Smooth muscle cell (in vitro differentiated cells): ENCODE measurements around the gene DCPS. TPM values are rescaled to one million over a fixed set of nuclear protein-coding genes. Genes with fewer than 3 reads are reported as not detected.
"Not testable (repeated sequence)": the region's sequence is repeated elsewhere in the genome, so short reads cannot be mapped to it uniquely, and the experiment has no call there.

Experiments used
- DNase-seq: peaks from one replicate; lab custom pipeline; 2025; ENCODE audit not compliant: unreplicated experiment; lab: John Stamatoyannopoulos, UW
- H2AFZ ChIP-seq: fragments of 200-600 bp; sonication (generic); 2 replicates; pipeline ENCODE4 v1.6.0; 2016; ENCODE audit warnings: antibody characterized with exemption, low read depth, mild to moderate bottlenecking
- H3F3A ChIP-seq: fragments of 200-600 bp; sonication (generic); 2 replicates; pipeline ENCODE4 v1.6.0; 2017; ENCODE audit warnings: antibody characterized with exemption, low read depth
- H3K27ac ChIP-seq: fragments of 200-600 bp; sonication (generic); 2 replicates; pipeline ENCODE4 v1.5.1; 2016; ENCODE audit warnings: low read depth, mild to moderate bottlenecking
- H3K27me3 ChIP-seq: fragments of 200-600 bp; sonication (generic); 2 replicates; pipeline ENCODE4 v1.6.1; 2016; ENCODE audit warnings: low read depth, mild to moderate bottlenecking
- H3K36me3 ChIP-seq: fragments of 200-600 bp; sonication (generic); 2 replicates; pipeline ENCODE4 v1.5.1; 2016; ENCODE audit warnings: low read depth
- H3K4me1 ChIP-seq: fragments of 200-600 bp; sonication (generic); 2 replicates; pipeline ENCODE4 v1.5.1; 2016; ENCODE audit warnings: low read depth
- H3K4me2 ChIP-seq: fragments of 200-600 bp; sonication (generic); 2 replicates; pipeline ENCODE4 v1.6.0; 2016; ENCODE audit warnings: mild to moderate bottlenecking
- H3K4me3 ChIP-seq: fragments of 200-600 bp; sonication (generic); 2 replicates; pipeline ENCODE4 v1.5.1; 2016; ENCODE audit warnings: mild to moderate bottlenecking
- H3K79me2 ChIP-seq: fragments of 200-600 bp; sonication (generic); 2 replicates; pipeline ENCODE4 v1.6.0; 2016; ENCODE audit warnings: low read depth, mild to moderate bottlenecking
- H3K9ac ChIP-seq: fragments of 200-600 bp; sonication (generic); 2 replicates; pipeline ENCODE4 v1.6.0; 2016; ENCODE audit warnings: low read depth
- H3K9me3 ChIP-seq: fragments of 200-600 bp; sonication (generic); replicated peaks from 2 replicates; pipeline ENCODE4 v1.5.1; 2016; ENCODE audit warnings: low read depth
- H4K20me1 ChIP-seq: fragments of 200-600 bp; sonication (generic); 2 replicates; pipeline ENCODE4 v1.6.0; 2016; ENCODE audit warnings: low read depth
- CTCF ChIP-seq: fragments of 200-600 bp; sonication (generic); IDR thresholded peaks from 2 replicates; pipeline ENCODE4 v1.5.1; 2017; ENCODE audit warnings: borderline replicate concordance, mild to moderate bottlenecking, antibody characterized with exemption; ENCODE audit not compliant: insufficient read depth, poor library complexity, severe bottlenecking
- WGBS: methylation state at CpG from one replicate; pipeline ENCODE4 v1.1.7; 2016; ENCODE audit warnings: low lambda C conversion rate; 5-methylcytosine and 5-hydroxymethylcytosine counted together
- polyA plus RNA-seq: library from polyadenylated mRNA; unstranded; fragments of >200 nt; fragmentation: Nextera tagmentation; extraction: Ambion mirVana; gene quantifications from 2 replicates; pipeline ENCODE4 v1.2.1, GENCODE V29; 2016
- total RNA-seq: library from RNA; depleted of rRNA; stranded (reverse); fragments of >200 nt; gene quantifications from 2 replicates; pipeline ENCODE4 v1.2.3, GENCODE V29; 2014

DCPS gene
- total and polyA plus RNA-seq, 2 experiments from 2014 or later = 19.0 to 25.4 TPM

DNA sequence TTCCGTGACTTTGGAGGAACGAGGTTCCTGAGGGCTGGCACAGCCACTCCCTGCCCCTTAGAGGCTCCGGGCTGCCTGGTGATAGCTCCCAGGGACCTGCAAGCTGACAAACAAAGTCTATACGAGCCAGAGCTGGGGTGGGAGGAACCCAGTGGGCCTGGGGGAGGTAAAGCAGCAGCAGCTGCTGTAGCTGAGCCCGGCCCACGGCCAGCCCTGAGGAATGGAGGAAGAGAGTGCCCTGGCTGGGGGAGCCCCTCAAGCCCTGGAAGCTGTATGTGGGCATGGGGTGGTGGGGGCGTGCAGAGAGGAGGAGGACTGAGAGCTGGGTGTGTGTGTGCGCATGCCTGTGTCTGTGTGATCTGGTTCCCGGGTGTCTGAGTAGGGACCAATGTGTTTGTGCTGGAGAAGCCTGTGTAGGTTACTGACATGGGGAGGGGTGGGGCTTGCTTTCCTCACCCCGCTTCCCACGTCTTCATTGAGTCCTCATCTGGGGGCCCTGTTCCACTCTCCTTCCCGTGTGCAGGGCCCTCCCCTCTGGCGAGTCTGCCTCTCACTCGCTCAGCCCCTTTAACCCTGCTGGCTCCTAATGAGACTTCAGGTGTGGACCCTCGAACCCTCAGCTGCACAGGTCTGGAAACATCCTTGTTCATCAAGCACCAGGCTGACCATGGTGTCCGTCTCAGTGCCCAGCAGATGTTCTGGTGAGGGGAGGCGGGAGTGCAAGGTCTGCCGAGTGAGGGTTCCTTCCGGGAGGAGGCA is 62.4 kb downstream of the DCPS start:
- WGBS = 68% methylated on average over 19 of the region's 19 CpGs
- Histone ChIP-seq H4K20me1 (peaks cover 79% of the 10 kb centered on the region), H3K9ac (no peak overlapping the region), H3K9me3 (no peaks in the 10 kb centered on the region), H3K4me1 (no peaks in the 10 kb centered on the region), H3K4me3 (no peak overlapping the region), H3K27ac (no peak overlapping the region), H2AFZ (no peak overlapping the region), H3K4me2 (no peak overlapping the region), H3K79me2 (peaks cover 66% of the 10 kb centered on the region), H3K27me3 (no peaks in the 10 kb centered on the region), H3K36me3 (no peaks in the 10 kb centered on the region), H3F3A (no peaks in the 10 kb centered on the region)
- no peak for TF ChIP-seq CTCF
- DNase-seq = no peak

GRCh38 chr11:126366823-126367654 is 63.2 kb downstream of the DCPS start:
- H4K20me1 ChIP-seq = peaks cover 80% of the 10 kb centered on the region
- H3K4me3 ChIP-seq, H3K9ac ChIP-seq, H3K36me3 ChIP-seq, H3K4me2 ChIP-seq, H2AFZ ChIP-seq, H3K27me3 ChIP-seq, H3K4me1 ChIP-seq, H3F3A ChIP-seq, DNase-seq, H3K27ac ChIP-seq, H3K9me3 ChIP-seq: not testable (repeated sequence)
- H3K79me2 ChIP-seq = peaks cover 67% of the 10 kb centered on the region
- 82% methylated on average over 14 of the region's 14 CpGs for WGBS

DNA sequence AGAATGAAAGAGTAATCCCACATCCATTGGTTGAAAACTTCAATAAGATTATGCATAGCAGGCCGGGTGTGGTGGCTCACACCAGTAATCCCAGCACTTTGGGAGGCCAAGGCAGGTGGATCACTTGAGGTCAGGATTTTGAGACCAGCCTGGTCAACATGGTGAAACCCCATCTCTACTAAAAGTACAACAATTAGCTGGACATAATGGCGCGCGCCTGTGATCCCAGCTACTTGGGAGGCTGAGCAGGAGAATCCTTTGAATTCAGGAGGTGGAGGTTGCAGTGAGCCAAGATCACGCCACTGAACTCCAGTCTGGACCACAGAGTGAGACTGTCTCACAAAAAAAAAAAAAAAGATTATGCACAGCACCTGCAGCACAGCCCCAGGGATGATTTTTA is 63.9 kb downstream of the DCPS start:
- WGBS = over 99% methylated on average over 5 of the region's 5 CpGs
- not testable (repeated sequence) for H3K9ac ChIP-seq, H3K4me3 ChIP-seq, H3K9me3 ChIP-seq, H2AFZ ChIP-seq, H3K27me3 ChIP-seq, DNase-seq, H3K36me3 ChIP-seq, H3K4me2 ChIP-seq, H3K4me1 ChIP-seq, H3F3A ChIP-seq, H3K27ac ChIP-seq
- peaks cover 79% of the 10 kb centered on the region for H4K20me1 ChIP-seq
- H3K79me2 ChIP-seq = peaks cover 68% of the 10 kb centered on the region

GRCh38 chr11:126368336-126369119 is 64.7 kb downstream of the DCPS start:
- H3K79me2 ChIP-seq = peaks cover 66% of the 10 kb centered on the region
- H3K9me3 ChIP-seq = not testable (repeated sequence)

More at GRCh38 chr11:126368336-126369119, 64.7 kb downstream of the DCPS start:
- H3K4me2 ChIP-seq, H3K27ac ChIP-seq, DNase-seq, H3K4me1 ChIP-seq, H3K9ac ChIP-seq, H2AFZ ChIP-seq, H3F3A ChIP-seq, H3K36me3 ChIP-seq, H3K27me3 ChIP-seq, H3K4me3 ChIP-seq: not testable (repeated sequence)
- WGBS = 77% methylated on average over 11 of the region's 11 CpGs
- peaks cover 79% of the 10 kb centered on the region for H4K20me1 ChIP-seq
